NCI-H1417 (cell line): Measurements from ENCODE around the gene CFAP161.
"Not testable (repeated sequence)": the region's sequence is repeated elsewhere in the genome, so short reads cannot be mapped to it uniquely, and the experiment has no call there.

ENCODE experiments used
- DNase-seq, 3 experiments: peaks; one replicate each; lab custom pipeline; 2025; lab: John Stamatoyannopoulos, UW

CFAP161 gene

GRCh38 chr15:81157939-81158223 is 23.8 kb downstream of the CFAP161 start:
- no peak for DNase-seq

- not testable (repeated sequence) for DNase-seq
These were observed 24.5 kb downstream of the CFAP161 start for GRCh38 chr15:81158561-81158960.

- peak in 2 of 3 experiments; percentile 22 to 32 for DNase-seq
These were observed 26.5 kb downstream of the CFAP161 start for GRCh38 chr15:81160312-81161159.

GRCh38 chr15:81161160-81161673 is 27.1 kb downstream of the CFAP161 start:
- DNase-seq = no peak

- DNase-seq = no peak
These were observed 27.8 kb downstream of the CFAP161 start for GRCh38 chr15:81161851-81162250.

- no peak for DNase-seq
These were observed 30.1 kb downstream of the CFAP161 start for GRCh38 chr15:81163961-81164800.

GRCh38 chr15:81165535-81165934 is 31.5 kb downstream of the CFAP161 start:
- no peak for DNase-seq

GRCh38 chr15:81166636-81167305 is 32.7 kb downstream of the CFAP161 start:
- no peak for DNase-seq

GRCh38 chr15:81168131-81168526 is 34.1 kb downstream of the CFAP161 start:
- no peak for DNase-seq

GRCh38 chr15:81168644-81169043 is 34.6 kb downstream of the CFAP161 start:
- no peak for DNase-seq

- no peak for DNase-seq
These were observed 36.4 kb downstream of the CFAP161 start for GRCh38 chr15:81170511-81170910.

- DNase-seq = no peak
These were observed 37.2 kb downstream of the CFAP161 start for GRCh38 chr15:81171286-81171685.

GRCh38 chr15:81174125-81174791 is 40.2 kb downstream of the CFAP161 start:
- no peak for DNase-seq

GRCh38 chr15:81174792-81175327 is 40.8 kb downstream of the CFAP161 start:
- no peak for DNase-seq

GRCh38 chr15:81175496-81175895 is 41.4 kb downstream of the CFAP161 start:
- DNase-seq = no peak

GRCh38 chr15:81176291-81176893 is 42.3 kb downstream of the CFAP161 start:
- DNase-seq = no peak

GRCh38 chr15:81178365-81178764 is 44.3 kb downstream of the CFAP161 start:
- no peak for DNase-seq

- DNase-seq = no peak
These were observed 47.1 kb downstream of the CFAP161 start for GRCh38 chr15:81181220-81181619.

- no peak for DNase-seq
These were observed 48.1 kb downstream of the CFAP161 start for GRCh38 chr15:81182031-81182755.

GRCh38 chr15:81182756-81183438 is 48.8 kb downstream of the CFAP161 start:
- no peak for DNase-seq
